H1 (cell line): ENCODE measurements around the gene RANBP17. TPM values are rescaled to one million over a fixed set of nuclear protein-coding genes. Genes with fewer than 3 reads are reported as not detected.

Experiments used
- CBX5 ChIP-seq: fragments of 300-800, 300-1000 bp; sonication (generic); IDR thresholded peaks from 2 replicates; pipeline ENCODE4 v1.7.1; 2016; ENCODE audit warnings: antibody characterized with exemption, low read length, low read depth
- CBX8 ChIP-seq: fragments of 300-800, 300-1000 bp; sonication (generic); IDR thresholded peaks from 2 replicates; pipeline ENCODE4 v1.7.1; 2016; ENCODE audit warnings: low read depth, low read length, borderline replicate concordance
- polyA plus RNA-seq, 7 experiments: library from polyadenylated mRNA; depleted of rRNA in 3 of 7; stranded (reverse) in 5 of 7; unstranded in 2 of 7; fragments of >200 nt in 5 of 7; fragments of 200-250 nt in 2 of 7; gene quantifications; 1 replicate in 5 of 7; 2 replicates in 1 of 7; 4 replicates in 1 of 7; pipeline versions ENCODE4 v1.2.1 to v1.2.3, GENCODE V29; 2011 to 2013; ENCODE audit warnings: missing spikeins in 2 of 7, mixed read lengths in 2 of 7
- total RNA-seq: library from RNA; stranded (reverse); fragmentation: NEBNext Ultra II Directional; extraction: Animal tissue kit (Norgen Biotek cat#: 25700); gene quantifications from 2 replicates; pipeline ENCODE4 v1.2.1, GENCODE V29; 2021

The RANBP17 gene
- total and polyA plus RNA-seq, 2 of the 8 experiments (the other 6 are each of a cell fraction or from before 2014, with no cell fraction given) = 8.6 to 21.3 TPM

- no peak for TF ChIP-seq CBX8
- TF ChIP-seq CBX5 = no peak
Measured at GRCh38 chr5:170963521-170963920, 101.7 kb downstream of the RANBP17 start (continued).
